ENCODE data around the gene CLEC7A.

CLEC7A gene

DNA sequence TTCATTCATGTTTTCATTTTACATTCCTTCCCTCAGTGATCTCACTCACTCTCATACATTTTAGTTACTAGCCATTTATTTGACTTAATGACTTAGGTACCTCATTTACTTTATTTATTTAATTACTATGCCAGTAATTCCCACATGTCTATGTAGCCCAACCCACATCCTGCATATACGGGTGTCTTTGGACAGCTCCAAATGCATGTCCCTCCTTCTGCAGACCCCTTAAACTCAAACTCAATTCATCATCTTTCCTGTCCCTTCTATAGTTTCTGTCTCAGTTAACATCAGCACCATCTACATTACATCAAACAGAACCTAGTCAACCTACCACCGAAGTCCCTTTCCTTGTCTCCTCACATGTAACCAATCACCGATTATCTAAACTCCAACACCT, 34.0 kb downstream of the CLEC7A start:
- no peak for FAIRE-seq

DNA sequence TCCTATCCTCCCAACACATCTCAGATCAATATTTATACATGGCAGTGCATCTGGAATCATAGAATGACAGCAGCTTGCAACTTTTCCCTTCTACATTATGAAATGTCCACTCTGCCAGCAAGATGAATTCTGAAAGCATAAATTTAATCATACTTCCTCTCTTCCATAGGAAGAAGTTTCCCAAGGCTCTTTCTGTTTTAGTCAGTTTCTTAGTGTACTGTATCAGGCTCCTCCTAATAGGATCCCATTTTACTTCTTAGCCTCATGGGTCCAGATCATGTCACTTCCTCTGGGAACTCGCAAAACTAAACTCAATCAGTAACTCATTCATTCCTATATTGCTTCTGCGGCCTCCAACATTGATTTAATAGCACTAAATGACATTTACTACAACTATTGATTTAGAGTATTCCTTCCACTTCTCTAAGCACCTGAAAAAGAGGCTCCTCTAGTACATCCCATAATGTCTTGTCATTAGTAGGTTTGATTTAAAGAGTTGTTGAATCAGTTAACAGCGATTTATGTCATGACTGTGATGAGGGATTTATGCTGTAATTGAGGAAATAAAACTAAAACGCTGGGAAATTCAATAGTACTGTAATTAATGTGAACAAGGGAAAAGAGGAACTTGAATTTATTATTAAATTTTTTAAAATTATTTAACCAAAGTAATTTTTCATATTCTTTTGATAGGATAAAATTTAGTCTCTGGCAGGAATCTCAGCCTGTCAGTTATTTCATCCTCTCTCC, 35.2 kb downstream of the CLEC7A start:
- DNase-seq (ENCODE audit: low spot score) (no peak), FAIRE-seq (no peak)

More for the DNA sequence above, 34.0 kb downstream of the CLEC7A start:
- no peak for DNase-seq (ENCODE audit: low spot score)

DNA sequence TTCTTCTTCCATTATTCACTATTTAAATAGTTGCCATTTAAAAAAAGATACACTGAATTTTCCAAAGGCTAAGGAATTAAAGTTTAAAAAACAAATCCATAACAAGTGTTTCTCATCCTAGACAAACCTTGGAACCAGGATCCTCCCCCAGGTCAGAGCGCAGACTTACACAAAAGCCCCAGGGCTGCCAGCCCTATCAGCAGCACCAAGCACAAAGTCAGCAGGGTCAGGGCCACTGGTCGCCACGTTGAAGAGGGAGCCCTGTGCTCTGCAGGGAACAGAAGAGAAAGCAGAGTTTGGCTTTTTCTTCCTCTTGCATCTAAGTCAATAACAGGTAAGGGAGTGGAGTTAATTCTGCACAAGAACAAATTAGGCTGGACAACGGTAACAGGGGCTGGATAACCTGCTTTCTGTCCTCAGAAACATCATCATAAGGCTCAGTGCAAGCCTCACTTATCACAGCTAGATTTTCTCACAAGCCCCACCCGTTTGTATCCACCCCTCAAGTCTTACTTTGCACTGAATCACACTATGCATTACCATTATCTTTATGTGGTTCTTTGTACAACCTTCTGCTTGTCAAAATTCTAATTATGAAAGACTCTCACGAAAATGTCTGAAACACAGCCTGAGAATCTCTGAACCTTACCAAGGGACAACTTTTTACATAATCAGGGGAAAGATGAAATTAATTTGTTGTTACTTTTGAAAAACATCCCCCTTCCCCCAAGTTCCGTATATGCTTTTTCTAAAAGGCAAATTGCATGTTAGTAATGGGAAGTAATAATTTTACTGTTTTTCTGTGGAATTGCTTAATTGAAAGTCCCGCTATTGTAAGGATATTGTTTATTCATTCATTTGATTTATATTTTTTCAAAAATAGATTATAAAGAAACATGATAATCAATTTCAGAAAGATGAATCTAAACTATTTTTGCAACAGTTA, 40.8 kb downstream of the CLEC7A start:
- FAIRE-seq: no peak
- DNase-seq (ENCODE audit: low spot score): no peak

DNA sequence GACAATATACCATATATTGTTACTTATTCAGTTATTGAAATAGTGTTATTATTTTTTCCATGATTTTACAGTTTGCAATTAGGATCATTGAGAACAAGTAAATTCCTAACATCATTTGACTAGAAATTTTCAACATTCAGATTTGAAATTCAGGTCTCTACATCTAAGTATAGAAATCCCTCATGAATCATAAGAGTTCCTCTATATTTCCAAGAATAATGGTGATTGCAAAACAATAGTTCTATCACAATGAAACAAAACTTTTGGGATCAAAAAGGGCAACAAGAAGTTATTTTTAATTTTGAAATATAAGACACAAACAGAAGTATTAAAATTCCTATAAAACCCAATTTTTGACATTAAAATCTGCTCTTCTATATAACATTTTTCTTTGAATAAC, 42.0 kb downstream of the CLEC7A start:
- DNase-seq (ENCODE audit: low spot score): no peak
- FAIRE-seq: no peak

DNA sequence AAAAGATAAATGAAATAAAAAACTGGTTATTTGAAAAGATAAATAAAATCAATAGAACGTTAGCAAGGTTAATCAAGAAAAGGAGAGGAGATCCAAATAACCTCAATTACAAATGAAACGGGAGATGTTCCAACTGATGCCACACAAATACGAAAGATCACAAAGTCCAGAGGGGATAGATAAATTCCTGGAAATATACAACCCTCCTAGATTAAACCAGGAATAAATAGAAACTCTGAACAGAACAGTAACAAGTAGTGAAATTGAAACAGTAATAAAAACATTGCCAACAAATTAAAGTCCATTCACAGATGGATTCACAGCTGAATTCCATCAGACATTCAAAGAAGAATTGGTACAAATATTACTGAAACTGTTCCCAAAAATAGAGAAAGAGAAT, 43.6 kb downstream of the CLEC7A start:
- FAIRE-seq: no peak
- no peak for DNase-seq (ENCODE audit: low spot score)

DNA sequence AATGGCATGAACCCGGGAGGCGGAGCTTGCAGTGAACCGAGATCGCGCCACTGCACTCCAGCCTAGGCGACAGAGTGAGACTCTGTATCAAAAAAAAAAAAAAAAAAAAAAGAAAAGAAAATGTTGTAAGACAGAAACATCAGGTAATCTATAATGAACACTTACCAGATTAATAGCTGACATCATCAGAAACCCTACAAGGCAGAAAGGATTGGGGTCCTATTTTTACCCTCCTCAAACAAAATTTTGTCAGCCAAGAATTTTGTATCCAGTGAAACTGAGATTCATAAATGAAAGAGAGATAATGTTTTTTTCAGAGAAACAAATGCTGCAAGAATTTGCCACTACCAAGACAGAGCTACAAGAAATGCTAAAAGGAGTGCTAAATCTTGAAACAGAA, 45.3 kb downstream of the CLEC7A start:
- no peak for DNase-seq (ENCODE audit: low spot score)
- FAIRE-seq: no peak

DNA sequence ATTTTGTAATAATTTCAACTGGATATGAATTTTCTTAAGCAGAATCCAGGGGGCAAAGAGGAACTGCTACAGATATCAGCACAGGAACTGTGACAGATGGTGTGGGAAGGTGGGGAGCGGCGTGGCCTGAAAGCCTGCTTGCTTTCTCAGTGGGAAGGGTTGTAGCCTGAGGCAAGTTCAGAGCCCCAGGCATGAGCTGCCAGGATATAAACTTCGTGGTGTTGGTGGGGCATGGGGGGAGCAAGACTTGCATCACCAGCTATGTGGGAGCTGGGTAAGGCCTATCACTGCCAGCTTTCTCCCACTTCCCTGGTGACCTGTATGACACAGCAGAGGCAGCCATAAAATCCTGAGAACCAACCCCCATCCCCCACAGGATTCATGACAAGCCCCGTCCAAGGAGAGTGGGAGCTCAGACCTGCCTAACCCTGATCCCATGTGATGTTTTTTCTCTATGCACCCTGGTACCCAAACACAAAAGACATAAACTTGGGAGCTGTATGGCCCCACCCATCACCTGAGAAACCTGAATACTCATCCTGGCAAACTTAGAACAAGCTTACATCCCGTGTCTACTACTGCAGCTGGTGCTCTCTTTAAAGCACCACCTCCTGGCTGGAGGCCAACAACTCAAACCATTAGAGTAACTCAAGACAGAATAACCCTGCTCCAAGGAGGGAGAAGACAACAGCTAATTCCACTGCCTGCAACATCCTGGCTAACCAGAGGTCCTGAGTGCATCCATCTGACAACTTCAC, 47.7 kb downstream of the CLEC7A start:
- DNase-seq (ENCODE audit: low spot score): no peak
- no peak for FAIRE-seq

DNA sequence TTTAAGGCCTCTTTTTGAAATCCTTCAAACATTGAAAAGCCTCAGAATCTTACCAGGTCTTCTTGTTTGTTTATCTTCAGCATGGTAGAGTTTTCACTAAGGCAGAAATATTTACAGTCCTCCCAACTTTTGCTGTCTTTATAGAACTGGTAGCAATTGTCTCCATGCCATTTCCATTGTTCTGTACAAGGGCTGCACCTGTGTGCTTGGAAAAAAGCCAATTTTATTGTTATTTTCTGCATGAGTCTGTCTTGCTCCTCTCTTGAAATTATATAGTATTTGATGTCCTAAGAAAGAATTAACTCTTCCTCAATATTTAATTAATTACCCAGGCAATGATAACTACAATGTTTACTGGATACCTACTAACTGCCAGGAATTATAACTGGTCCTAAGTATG, 54.5 kb downstream of the CLEC7A start:
- FAIRE-seq (no peak), DNase-seq (ENCODE audit: low spot score) (no peak)

DNA sequence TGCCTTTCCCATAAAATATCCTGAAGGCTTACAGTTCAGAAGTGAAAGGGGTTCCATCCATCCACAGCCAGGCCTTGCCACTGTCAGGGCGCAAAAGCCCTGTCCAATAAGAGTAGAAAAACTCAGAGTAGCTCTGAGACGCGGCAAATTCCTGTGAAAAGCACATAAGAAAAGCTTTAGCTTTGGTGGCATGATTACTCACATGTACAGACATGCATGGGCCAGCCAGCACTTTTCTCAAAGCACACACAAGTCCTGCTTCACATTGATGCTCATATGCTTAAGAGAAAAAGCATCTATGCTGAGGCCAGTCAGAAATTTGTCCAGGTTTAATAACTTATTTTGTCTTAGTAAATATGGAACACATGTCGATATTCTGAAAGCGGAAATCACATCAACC, 56.7 kb downstream of the CLEC7A start:
- no peak for FAIRE-seq
- DNase-seq (ENCODE audit: low spot score): no peak

DNA sequence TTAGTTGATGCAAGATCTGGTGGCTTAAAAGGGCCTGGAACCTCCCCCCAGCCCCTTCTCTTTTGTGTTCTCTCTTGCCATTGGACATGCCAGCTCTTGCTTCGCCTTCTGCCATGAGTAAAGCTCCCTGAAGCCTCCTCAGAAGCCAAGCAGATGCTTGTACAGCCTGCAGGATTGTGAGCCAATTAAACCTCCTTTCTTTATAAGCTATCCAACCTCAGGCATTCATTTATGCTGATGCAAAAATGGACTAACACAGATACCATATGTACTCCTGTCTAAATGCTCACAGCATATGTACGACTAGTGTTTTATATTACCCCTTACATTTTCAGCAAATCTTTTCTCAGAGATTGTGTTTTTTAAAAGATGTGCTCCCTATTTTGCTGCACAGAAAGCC, 57.9 kb downstream of the CLEC7A start:
- FAIRE-seq (no peak), DNase-seq (ENCODE audit: low spot score) (no peak)

DNA sequence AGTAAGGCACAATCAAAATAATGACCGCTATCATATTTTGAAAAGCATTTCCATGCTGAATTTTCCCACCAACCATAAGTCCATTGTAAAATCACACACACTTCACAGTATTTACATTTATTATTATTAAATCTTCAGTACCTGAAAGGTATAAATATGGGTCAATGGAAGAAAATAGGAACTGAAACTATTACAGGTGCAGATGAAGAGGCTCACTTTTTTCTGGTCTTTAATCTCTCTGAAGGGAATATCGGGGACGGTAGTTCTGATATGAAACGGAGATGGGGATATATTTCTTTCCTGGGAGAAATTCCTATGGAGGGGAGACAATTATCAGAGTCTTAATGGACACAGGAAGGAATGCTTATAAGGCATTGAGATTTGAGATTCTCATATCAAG, 59.6 kb downstream of the CLEC7A start:
- DNase-seq (ENCODE audit: low spot score) (no peak), FAIRE-seq (no peak)

DNA sequence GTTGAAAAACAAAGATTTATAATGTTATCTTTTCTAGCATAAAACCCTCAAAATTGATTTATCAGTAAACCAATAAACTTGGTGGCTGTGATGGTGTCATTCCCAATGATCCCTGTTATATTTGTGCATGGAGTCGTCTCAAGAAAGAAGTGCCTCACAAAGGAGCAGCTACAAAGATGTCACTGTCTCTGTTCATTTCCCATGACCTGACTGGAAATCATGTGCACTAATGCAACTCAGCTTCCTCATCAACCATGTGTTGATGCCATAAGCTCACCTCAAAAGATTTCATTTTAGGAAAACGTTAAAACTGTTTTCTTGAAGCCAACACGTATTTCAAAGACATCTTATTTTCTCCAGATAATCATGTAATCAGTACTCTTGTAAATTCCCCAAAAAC, 60.0 kb downstream of the CLEC7A start:
- FAIRE-seq (no peak), DNase-seq (ENCODE audit: low spot score) (no peak)

DNA sequence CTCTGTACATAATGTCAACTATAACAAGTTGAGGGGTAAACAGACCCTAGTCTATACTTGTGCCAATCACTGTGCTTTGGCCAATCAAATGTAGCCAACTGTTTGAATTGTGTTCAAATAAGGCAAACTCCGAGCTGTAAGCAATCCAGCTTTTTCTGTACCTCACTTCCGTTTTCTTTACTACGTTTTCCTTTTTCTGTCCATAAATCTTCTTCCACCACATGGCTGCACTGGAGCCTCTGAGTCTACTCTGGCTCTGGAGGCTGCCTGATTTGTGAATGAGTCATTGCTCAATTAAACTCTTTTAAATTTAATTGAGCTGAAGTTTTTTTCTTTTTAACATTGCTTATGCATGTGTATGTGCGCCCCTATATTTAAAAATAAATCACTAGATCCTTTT, 60.9 kb downstream of the CLEC7A start:
- no peak for DNase-seq (ENCODE audit: low spot score)
- no peak for FAIRE-seq

DNA sequence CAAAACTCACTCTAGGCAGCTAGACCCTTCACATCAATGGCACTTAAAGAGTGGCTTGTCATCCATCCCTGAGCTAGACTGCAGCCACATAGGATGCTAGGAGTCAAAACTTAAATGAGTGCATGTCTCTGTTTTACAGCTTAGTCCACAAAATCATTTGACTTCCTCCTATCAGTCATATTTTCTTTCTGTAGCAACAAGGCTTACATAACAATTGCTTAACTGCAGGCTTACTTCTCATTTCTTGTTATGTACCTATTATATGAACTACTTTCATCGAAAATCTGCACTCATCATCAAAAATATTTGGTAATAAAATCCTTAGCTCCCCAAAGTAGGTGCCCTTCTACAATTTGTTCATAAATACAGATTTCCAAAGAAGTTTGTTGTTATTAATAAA, 61.4 kb downstream of the CLEC7A start:
- DNase-seq (ENCODE audit: low spot score): no peak
- no peak for FAIRE-seq

DNA sequence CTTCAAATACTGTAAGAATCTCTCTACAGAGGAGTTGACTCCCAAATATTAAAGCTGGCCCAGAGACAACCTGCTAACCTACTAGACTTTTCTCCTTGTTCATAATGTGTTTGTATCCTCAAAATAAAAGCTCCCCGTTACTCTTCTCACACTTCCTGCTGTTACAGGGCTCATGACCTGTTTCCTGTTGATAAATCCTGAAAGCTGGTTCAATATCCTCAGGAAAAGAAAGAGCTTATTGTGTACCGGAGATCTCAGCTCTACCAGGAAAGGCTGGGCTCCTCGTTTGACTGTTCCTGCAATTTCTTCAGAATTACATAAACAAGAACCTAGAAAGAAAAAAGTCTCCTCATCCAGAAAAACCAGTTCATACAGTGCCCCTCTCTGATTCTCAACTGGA, 62.1 kb downstream of the CLEC7A start:
- FAIRE-seq (no peak), DNase-seq (ENCODE audit: low spot score) (no peak)

DNA sequence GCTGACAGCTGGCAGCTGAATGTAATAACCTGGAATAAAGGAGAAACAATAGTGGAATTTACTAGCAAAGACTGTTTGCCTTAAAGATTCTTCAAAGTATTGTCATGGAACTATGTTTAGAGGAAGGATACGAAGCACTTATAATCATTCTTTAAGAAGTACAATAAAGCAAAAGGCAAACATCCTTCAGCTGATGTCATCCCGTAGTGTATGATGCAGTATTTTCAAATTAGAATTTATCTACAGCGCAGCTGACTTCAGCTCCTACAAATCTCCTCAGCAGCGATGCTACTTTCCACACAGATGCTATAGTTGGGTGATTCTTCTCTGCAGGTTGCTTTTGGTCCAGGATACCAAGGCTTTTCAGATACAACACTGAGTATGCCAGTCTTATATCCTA, 62.7 kb downstream of the CLEC7A start:
- FAIRE-seq (no peak), DNase-seq (ENCODE audit: low spot score) (no peak)

All from RCC 7860 (cell line).